GM19468 (cell line): Measurements from ENCODE around the gene CIITA.

Source experiments
- ATAC-seq: cut with Tn5 transposase; IDR thresholded peaks from one replicate; pipeline ENCODE4 v1.9.1; 2021; ENCODE audit warnings: mild to moderate bottlenecking, moderate library complexity, moderate number of reproducible peaks; ENCODE audit not compliant: unreplicated experiment; ENCODE audit errors: extremely low read depth

The CIITA gene

DNA sequence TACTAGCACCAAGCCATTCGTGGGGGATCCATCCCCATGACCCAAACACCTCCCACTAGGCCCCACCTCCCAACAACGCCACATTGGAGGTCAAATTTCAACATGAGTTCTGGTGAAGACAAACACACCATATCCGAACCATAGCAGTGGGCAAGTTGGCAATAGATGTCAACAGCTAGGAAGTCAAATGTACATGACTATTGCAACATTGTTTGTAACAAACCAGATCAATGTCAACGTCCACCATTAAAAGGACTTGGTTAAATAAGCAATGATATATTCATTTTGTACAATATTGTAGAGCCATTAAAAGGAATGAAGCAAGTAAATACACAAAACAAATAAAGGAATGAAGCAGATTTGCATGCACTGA is 26.5 kb upstream of the CIITA start:
- no peak for ATAC-seq

DNA sequence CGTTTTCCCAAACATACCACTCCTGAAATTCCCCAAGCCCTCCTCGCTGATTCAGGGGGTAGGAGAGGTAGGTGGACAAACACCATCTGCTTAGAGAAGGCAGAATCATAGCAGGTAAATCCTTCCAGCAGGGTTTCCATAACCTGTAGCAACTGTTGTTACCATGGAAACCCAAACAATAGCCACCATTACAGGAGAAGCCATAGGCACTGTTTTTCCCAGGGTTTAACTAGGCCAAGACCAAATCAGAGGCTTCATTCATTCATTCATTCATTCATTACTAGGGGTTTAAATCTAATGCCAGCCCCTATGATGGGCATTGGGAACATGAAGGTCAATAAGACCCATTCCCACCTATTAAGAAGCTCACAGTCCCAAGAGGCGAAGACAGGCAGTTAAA is 25.5 kb upstream of the CIITA start:
- ATAC-seq: no peak

DNA sequence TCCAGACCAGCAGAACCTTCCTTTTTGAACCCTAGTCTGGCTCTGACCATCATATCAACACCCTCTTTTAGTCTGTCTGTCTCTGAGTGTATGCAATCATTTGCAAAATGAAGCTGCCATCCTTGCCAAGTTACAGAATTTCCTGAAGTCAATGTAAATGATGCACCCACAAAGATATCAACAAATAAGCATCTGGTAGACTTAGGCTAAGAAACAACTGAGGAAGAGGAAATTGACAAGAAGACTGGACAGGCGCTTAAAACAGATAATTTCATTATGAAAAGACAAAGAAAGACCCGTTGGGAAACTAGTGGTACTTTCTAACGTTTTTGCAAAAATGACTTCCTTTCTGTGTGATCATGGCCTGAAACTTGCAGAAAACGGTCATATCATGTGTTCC is 24.7 kb upstream of the CIITA start:
- no peak for ATAC-seq

DNA sequence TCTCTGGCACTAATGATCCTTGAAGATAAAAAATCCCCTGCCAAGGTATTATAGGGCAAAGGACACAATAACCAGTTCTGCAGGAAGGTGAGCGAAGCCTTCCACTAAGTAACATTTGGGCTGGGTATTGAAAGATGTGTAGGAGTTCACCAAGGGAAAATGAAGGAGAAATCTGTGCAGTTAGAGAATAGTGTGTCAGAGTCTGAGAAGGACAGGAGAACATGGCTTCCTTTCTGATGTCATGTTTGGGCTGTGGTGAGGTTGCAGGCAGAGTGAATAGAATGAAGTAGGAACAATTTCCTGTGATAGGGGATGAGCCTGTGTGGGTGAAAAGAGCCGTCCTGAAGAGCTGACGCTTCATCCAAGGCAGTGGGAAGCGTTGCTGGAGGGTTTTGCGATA is 24.1 kb upstream of the CIITA start:
- ATAC-seq: no peak

DNA sequence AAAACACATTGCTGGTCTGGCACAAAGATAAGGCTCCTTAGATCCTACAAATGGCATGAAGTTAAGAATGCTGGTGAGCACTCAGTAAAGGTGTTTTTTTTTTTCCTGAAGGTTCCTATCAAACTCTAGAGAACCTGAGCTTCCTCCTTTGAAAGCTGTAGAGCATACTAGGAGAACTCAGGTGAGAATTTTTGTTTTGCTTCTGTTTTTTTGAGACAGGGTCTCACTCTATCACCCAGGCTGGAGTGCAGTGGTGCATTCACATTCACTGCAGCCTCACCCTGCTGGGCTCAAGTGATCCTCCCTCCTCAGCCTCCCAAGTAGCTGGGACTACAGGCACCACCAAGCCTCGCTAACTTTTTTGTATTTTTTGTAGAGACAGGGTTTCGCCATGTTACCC is 21.0 kb upstream of the CIITA start:
- no peak for ATAC-seq

DNA sequence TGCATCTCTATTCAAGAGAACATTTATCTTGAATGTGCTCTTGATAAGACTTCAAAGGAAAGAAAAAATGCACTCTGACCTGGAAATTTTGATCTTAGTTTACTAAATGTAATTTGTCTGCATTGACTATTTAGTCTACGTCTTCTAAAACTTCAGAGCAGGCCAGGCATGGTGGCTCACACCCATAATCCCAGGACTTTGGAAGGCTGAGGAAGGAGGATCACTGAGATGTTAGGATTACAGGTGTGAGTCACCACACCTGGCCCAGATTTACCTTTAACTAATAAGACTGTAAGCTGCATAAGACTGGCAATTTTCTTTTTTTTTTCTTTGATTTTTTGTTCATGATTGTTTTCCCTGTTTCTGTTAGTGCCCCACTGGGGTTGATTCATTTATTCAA is 18.8 kb upstream of the CIITA start:
- ATAC-seq: no peak

DNA sequence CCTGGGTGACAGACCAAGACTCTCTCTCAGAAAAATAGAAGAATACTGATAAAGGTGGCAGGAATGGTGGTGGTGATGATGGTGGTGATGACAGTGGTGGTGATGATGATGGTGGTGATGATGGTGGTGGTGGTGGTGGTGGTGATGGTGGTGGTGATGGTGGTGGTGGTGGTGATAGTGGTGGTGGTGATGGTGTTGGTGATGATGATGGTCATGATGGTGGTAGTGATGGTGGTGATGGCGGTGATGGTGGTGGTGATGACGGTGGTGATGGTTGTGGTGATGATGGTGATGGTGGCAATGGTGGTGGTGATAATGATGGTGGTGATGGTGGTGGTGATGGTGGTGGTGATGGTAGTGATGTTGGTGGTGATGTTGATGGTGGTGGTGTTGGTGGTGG is 18.0 kb upstream of the CIITA start:
- no peak for ATAC-seq

DNA sequence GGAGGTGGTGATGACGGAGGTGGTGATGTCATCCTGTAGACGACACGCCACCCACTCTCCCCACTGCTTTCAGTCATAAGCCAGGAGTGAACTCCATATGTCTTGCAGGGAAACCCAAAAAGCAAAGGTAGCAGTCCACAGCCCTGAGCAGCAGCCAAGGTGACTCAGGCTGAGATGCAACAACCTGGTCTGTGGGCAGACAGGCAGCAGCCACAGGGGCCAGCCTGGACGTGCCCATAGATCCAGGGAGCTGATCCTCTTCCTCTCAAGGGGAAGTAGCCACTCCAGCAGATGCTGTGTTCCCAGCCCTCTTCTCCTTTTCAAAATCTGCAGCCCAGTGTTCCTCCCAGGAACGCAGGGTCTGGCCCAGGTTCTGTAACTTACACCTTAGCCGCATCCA is 17.3 kb upstream of the CIITA start:
- no peak for ATAC-seq

DNA sequence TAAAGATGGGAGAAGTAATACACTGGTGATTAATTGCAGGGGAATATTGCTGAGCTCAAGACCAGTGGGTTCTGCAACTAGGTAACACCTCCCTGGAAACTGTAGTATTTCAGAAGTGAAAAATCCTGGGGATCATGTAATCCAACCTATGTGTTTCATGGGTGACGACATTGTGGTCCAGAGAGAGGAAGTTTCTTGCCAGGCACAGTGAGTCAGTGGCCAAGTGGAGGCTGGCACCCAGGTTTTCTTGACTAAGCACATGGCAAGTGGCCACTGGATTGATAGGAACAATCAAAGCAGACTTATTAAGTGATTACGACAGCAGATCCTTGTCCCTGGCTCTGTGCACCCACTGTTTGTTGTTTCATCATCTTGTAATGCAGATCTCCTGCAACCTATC is 14.6 kb upstream of the CIITA start:
- ATAC-seq: no peak

DNA sequence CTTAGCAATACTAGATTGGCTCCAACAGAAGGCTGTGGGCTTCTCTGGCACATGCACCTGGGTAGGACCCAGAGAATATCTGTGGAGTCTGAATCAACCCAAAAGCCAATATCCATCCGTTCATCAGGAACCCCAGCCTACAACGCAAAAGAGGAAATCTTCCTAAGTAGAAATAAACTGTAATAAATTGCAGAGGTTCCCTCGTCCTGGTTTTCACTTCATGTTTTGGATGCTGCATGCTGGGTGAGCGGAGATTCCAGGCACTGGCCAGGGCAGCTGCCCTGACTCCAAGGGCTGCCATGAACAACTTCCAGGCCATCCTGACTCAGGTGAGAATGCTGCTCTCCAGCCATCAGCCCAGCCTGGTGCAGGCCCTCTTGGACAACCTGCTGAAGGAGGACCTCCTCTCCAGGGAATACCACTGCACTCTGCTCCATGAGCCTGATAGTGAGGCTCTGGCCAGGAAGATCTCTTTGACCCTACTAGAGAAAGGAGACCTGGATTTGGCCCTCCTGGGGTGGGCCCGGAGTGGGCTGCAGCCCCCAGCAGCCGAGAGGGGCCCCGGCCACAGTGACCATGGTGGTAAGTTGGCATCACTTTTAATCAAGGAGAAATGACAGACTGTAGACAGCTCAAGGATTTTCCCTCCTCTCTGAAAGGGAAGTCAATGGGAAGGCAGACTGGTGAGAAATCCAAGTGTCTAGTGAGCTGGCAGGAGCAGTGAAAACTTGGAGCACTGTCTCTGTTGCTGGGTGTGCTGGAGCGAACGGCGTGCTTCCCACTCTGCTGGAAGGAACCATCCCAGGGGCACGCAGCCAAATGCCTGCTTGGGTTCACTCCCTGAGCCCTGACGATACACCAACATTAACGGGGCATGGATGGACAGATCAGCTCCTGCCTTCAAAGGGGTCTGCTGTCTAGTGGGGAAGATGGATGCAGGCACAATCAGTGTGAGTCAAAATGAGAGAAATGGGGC is 10.7 kb upstream of the CIITA start:
- ATAC-seq: no peak

DNA sequence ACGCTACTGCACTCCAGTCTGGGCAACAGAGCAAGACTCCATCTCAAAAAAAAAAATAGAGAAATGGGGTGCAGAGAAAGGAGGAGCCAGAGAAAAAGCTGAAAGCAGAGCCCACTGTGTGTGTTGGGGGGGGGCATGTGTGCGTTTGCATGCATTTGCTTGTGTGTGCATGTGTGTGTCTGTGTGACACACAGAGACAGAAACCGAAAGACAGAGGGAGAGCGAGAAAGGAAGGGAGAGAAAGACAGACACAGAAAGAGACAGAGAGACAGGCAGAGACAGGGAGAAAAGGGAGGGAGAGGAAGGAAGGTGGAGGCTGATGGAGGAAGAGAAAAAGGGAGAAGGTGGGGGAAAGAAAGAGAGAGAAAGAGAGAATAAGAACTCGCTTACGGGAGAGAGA is 9.8 kb upstream of the CIITA start:
- ATAC-seq: no peak

DNA sequence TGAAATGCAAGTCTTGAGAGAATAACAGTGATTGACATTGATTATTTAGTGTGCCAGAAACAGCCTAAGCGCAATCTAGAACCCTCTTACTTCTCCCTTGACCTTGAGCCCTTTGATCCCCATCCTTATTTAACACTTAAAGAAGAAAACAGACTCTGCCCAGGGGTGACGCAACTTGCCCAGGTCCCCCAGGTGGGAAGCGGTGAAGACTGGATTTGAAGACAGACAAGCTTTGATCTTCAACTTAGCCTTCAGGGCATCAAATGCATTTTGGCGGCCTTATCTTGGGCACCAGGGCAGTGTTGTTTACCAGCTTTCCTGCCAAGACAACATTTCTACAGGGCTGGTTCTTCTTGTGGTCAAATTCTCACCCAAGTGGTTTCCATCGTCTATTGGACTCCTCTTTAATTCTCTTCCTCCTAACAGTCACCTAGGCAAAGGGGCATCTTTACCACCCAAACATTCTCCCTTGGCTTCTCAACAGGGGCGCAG is 8.9 kb upstream of the CIITA start:
- ATAC-seq: no peak

DNA sequence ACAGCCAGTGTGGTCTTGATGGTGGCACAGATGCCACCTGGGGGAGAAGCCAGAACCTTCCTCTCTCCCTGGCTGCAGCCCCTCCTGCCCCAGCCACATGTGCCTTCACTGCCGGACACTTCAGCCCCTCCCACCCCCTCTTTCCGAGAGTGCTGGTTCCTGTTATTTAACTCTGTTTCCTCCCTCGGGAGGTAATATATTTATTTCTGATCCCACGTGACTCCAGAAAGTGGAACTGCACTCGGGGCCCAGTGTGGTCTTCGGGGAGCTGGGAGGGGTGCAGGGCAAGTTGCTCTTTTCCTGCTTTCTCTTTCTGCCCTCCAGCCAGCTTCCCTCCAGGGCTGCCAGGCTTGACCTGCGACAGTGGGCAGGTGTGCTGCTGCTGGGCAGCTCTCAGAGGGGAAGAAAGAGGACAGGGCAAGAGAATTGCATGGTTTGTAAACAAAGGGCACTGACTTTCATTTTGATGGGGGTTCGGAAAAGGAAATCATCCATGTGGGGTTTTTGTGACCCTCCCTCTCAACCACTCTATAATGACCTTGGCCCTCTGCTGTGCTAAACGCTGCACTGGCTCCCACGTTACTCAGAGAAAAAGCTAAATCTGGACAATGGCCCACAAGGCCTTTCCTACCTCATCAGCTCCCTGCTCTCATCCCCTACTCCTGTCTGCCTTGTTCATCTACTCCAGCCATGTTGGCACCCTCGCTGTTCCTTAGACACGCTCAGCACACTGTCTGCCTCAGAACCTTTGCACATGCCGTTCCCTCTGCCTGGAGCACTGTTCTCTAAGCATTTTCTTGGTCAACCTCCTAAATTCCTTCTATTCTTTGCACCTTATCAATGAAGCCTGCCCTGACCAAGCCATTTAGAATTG is 8.2 kb upstream of the CIITA start:
- ATAC-seq: no peak

DNA sequence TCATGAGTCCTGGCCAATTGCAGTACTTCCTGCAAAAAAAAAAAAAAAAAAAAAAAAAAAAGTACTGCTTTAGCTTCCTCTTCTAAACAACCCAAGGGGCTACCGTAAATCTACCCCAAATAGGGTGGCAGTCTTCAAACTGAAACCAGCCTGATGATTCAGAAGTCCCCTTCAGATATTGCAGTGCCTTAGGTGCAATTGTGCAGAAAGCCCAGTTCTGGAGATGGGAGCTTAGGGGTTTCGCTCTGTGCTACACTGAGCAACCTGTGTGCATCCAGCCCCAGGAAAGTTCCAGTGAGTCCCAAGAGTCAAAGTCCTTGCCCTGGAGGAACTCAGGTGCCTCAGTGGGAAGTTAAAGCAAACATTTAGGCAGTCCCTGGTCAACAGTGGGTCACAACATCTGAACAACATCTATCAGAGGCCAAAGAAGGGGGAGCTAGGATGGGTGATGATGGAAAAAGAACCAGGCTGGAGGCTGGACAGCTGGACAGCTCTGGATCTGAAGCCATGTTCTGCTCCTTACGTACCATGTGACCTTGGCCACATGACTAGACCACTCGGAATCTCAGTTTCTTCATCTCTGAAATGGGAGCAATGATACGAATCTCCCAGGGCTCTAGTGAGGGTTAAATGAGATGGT is 6.7 kb upstream of the CIITA start:
- no peak for ATAC-seq

DNA sequence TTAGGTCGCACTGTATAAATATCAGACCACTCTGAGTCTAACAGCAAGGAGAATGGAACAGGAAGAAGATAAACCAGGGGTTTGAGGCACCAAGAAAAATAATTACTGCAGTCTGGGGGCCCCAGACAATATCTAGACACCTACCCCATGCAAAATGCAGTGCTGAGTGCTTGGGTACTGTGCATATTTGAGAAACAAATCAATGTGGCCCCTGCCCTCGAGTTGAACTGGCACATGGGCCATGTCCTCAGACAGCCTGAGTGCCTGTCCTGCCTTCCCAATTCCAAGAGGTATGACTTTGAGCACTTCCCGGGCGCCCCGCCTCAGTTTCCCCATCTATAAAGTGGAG is 6.2 kb upstream of the CIITA start:
- no peak for ATAC-seq

DNA sequence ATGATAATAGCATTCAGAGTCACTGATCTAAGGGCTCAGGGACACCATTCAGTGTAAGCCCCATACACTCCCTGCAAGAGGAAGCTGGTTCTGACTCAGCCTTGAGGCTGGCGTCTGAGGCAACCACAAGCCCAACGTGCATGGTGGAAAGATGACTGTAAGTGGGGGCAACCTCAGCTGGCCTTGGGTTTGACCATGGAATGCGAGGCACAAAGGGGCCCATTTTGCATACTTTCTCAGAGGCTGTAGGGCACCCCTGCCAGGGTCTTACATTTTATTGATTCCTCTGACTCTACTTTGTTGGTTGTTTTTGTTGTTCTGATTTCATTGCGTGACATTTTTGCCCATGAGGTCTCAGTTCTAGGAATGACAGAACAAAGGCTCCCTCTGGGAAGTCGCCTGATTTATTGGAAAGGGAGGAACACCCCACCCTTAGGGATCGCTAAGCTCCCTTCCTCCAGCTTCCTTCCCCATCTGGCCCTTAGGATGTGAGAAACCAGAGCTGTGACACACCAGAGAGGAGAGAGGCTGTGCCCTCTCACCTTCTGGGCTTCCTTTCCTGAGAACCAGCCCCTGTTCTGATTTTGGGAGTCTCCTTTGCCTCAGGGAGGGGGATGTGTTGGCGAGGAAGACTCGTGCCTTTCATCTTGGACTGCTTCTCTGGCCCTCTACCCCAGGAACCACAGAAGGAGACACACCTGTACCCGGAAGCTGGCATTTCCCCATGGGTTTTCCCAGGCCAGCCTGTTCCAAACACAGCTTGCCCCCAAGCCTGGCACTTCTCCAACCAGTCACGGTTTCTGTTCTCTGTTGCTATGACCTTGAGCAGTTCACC is 5.6 kb upstream of the CIITA start:
- ATAC-seq: peak; percentile 33

DNA sequence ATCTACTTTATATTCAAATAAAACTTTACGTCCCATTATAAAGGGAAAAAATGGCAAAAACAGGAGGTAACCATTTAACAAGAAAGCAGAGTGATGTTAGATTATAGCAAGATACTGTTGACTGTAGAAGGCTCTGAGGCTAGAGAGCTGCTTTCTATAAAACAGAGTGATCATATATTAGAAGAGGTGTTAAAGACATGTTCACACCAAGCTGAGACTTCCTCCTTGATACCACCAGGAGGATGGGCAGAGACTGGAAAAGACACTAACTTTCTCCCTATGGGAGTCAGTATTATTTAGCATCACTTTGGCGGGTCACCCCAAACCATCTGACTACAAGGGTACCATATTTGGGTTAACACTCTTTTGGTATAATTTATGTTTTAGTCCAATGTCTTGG is 687 bp upstream of the CIITA start:
- ATAC-seq: no peak

DNA sequence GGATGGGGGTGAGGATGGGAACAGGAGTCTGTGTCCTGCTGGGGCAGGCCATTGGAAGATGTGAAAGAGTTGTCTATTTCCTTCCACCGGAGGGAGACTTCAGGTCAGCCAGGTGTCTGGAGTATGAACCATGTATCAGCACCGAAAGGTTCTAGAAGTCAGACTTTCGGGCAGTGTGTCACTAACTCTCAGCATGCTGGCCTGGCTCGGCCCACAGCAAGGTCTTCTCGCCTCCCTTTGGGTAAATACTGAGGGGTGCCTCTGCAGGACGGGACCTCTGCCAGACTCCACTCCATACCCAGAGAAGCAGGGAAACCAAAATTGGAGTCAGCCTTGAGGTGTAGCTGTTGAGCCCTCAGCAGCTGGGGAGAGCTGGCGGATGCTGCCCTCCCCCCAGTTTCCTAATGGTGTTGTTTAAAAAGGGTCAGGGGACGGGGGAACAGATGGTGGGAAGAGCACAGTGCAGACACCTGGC is 507 bp downstream of the CIITA start:
- ATAC-seq: no peak

DNA sequence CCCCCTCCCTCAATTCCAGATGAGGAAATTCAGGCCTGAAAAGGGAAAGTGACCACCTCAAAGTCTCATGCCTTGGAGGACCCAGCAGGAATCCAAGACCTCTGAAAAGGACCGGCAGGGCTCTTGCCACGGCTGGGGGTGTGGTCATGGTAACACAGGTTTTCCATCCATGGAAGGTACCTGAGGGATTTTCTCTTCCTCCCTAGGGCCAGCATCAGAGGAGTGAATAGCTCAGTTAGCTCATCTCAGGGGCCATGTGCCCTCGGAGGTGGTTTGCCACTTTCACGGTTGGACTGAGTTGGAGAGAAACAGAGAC is 1.3 kb downstream of the CIITA start:
- ATAC-seq: no peak
